A549 (cell line): ENCODE results near the gene HDAC7. TPM values are rescaled to one million over a fixed set of nuclear protein-coding genes. Genes with fewer than 3 reads are reported as not detected.

Experiments used
- ATAC-seq, 2 experiments: fragments of 200-7000 bp in 1 of 2; fragments of >200 bp in 1 of 2; cut with Nextera tagmentation in 1 of 2; cut with Tn5 transposase in 1 of 2; 3 replicates each; pipeline versions ENCODE4 v1.8.0 to v1.9.1; 2018 to 2020; ENCODE audit warnings: mild to moderate bottlenecking in 1 of 2, moderate library complexity in 1 of 2
- CTCF ChIA-PET: fragments of 300-600 bp; sonication (Branson Sonifier 250); formaldehyde crosslinking; extraction: SDS; loops from one replicate; lab custom pipeline; 2021; ENCODE audit warnings: antibody characterized with exemption, inconsistent platforms; lab: Yijun Ruan, JAX
- POLR2A ChIA-PET: fragments of 350-600 bp; formaldehyde crosslinking; extraction: SDS; loops from one replicate; lab custom pipeline; 2021; ENCODE audit warnings: antibody characterized with exemption, inconsistent platforms; lab: Yijun Ruan, JAX
- DNase-seq, 2 experiments: peaks; one replicate each; pipeline versions ENCODE4 v3.0.0 to v3.0.0-alpha.2; 2011 to 2016; ENCODE audit warnings: low read depth in 1 of 2, low spot score in 1 of 2
- FAIRE-seq: peaks from 2 replicates; lab custom pipeline; 2011; peaks lifted over from hg19 to GRCh38; lab: Jason Lieb, UNC
- H3K27ac ChIP-seq, 2 experiments: fragments of >200 bp; sonication (Bioruptor Twin); formaldehyde crosslinking; 3 replicates each; pipeline ENCODE4 v1.5.1; 2016 to 2017
- H3K4me1 ChIP-seq: fragments of >200 bp; sonication (Bioruptor Twin); formaldehyde crosslinking; 3 replicates; pipeline ENCODE4 v1.6.1; 2016
- H3K4me2 ChIP-seq: fragments of >200 bp; sonication (Bioruptor Twin); formaldehyde crosslinking; 3 replicates; pipeline ENCODE4 v1.6.1; 2016
- H3K4me3 ChIP-seq: fragments of >200 bp; sonication (Bioruptor Twin); formaldehyde crosslinking; 3 replicates; pipeline ENCODE4 v1.5.1; 2016
- H3K9me3 ChIP-seq: fragments of >200 bp; sonication (Bioruptor Twin); formaldehyde crosslinking; 3 replicates; pipeline ENCODE4 v1.6.1; 2016
- BHLHE40 ChIP-seq: IDR thresholded peaks from 2 replicates; pipeline ENCODE4 v1.6.1; 2012; ENCODE audit warnings: low read depth, low read length, inconsistent platforms
- CHD4 ChIP-seq: fragments of 200-600 bp; sonication (generic); IDR thresholded peaks from 2 replicates; pipeline ENCODE4 v1.6.1; 2016; ENCODE audit warnings: antibody characterized with exemption, mild to moderate bottlenecking, borderline replicate concordance
- EHF ChIP-seq: fragments of 250-450 bp; sonication (Bioruptor Pico); IDR thresholded peaks from 2 replicates; pipeline ENCODE4 v1.5.0; 2020; ENCODE audit warnings: mild to moderate bottlenecking
- EHMT2 ChIP-seq: fragments of 200-600 bp; sonication (generic); IDR thresholded peaks from 2 replicates; pipeline ENCODE4 v1.6.1; 2016; ENCODE audit warnings: antibody characterized with exemption, low read depth, mild to moderate bottlenecking, moderate library complexity
- ESRRA ChIP-seq: fragments of 150-350 bp; IDR thresholded peaks from 2 replicates; pipeline ENCODE4 v1.6.1; 2014; ENCODE audit warnings: mild to moderate bottlenecking, low read length, borderline replicate concordance
- GATA3 ChIP-seq: IDR thresholded peaks from 2 replicates; pipeline ENCODE4 v1.6.1; 2012; ENCODE audit warnings: borderline replicate concordance
- JUN ChIP-seq, 2 experiments: fragments of >200 bp; sonication (Bioruptor Twin); formaldehyde crosslinking; IDR thresholded peaks; 2 replicates in 1 of 2; 3 replicates in 1 of 2; pipeline ENCODE4 v1.6.1; 2016 to 2017
- JUNB ChIP-seq: fragments of >200 bp; sonication (Bioruptor Twin); formaldehyde crosslinking; IDR thresholded peaks from 2 replicates; pipeline ENCODE4 v1.6.1; 2016
- MAFK ChIP-seq: fragments of 450-650 bp; IDR thresholded peaks from 2 replicates; pipeline ENCODE4 v1.6.1; 2014; ENCODE audit not compliant: partially characterized antibody
- MAZ ChIP-seq: fragments of 150-350 bp; IDR thresholded peaks from 2 replicates; pipeline ENCODE4 v1.6.1; 2014; ENCODE audit warnings: antibody characterized with exemption, low read depth, low read length, borderline replicate concordance
- NFE2L2 ChIP-seq: fragments of 150-350 bp; conservative IDR thresholded peaks from 2 replicates; pipeline ENCODE4 v1.6.1; 2014; ENCODE audit warnings: low read length
- NPAS2 ChIP-seq: fragments of 250-450 bp; sonication (Bioruptor Pico); IDR thresholded peaks from 2 replicates; pipeline ENCODE4 v1.8.0; 2022; ENCODE audit warnings: mild to moderate bottlenecking, moderate library complexity, borderline replicate concordance
- NR3C1 ChIP-seq: fragments of >200 bp; sonication (Bioruptor Twin); formaldehyde crosslinking; IDR thresholded peaks from 3 replicates; pipeline ENCODE4 v1.6.1; 2017
- PHF8 ChIP-seq: fragments of 200-600 bp; sonication (generic); IDR thresholded peaks from 2 replicates; pipeline ENCODE4 v1.6.1; 2016; ENCODE audit warnings: low read depth, mild to moderate bottlenecking, antibody characterized with exemption, moderate library complexity, borderline replicate concordance
- POLR2A ChIP-seq: IDR thresholded peaks from 2 replicates; pipeline ENCODE4 v1.6.1; 2012; ENCODE audit warnings: mild to moderate bottlenecking, low read length
- RNF2 ChIP-seq: fragments of 200-600 bp; sonication (generic); IDR thresholded peaks from 2 replicates; pipeline ENCODE4 v1.6.1; 2016; ENCODE audit warnings: low read depth, mild to moderate bottlenecking, antibody characterized with exemption, moderate library complexity, borderline replicate concordance
- TP53 ChIP-seq: fragments of 250-450 bp; sonication (Bioruptor Pico); IDR thresholded peaks from 2 replicates; pipeline ENCODE4 v1.5.0; 2021; ENCODE audit warnings: mild to moderate bottlenecking, moderate library complexity
- ZC3H11A ChIP-seq: fragments of 450-650 bp; IDR thresholded peaks from 2 replicates; pipeline ENCODE4 v1.6.1; 2014; ENCODE audit warnings: antibody characterized with exemption, mild to moderate bottlenecking
- ZSCAN20 ChIP-seq: fragments of 250-450 bp; sonication (Bioruptor Pico); IDR thresholded peaks from 2 replicates; pipeline ENCODE4 v1.8.0; 2022; ENCODE audit warnings: mild to moderate bottlenecking, moderate library complexity
- WGBS: methylation state at CpG from one replicate; pipeline ENCODE4 v1.1.6; 2017; ENCODE audit errors: missing lambda C conversion rate; 5-methylcytosine and 5-hydroxymethylcytosine counted together
- polyA plus RNA-seq, 4 experiments: library from polyadenylated mRNA; depleted of rRNA in 3 of 4; stranded (reverse); fragments of >200 nt; fragmentation: RNase III in 1 of 4; extraction: RNeasy Plus Mini Kit Qiagen cat#74134 plus additional on column Dnase treatment in 1 of 4; gene quantifications; 2 replicates in 3 of 4; 3 replicates in 1 of 4; pipeline ENCODE4 v1.2.3, GENCODE V29; 2011 to 2017
- TF ChIP-seq, protein P1 (sequence below): IDR thresholded peaks from 2 replicates; pipeline ENCODE4 v1.6.1; 2012
- TF ChIP-seq, protein P2 (sequence below): fragments of 150-350 bp; IDR thresholded peaks from 2 replicates; pipeline ENCODE4 v1.6.1; 2014; ENCODE audit warnings: low read depth, mild to moderate bottlenecking, low read length
- TF ChIP-seq, protein P3 (sequence below): fragments of 250-450 bp; sonication (Bioruptor Pico); IDR thresholded peaks from 2 replicates; pipeline ENCODE4 v1.5.0; 2021; ENCODE audit warnings: mild to moderate bottlenecking, moderate library complexity, borderline replicate concordance
- TF ChIP-seq, protein P4 (sequence below): IDR thresholded peaks from 2 replicates; pipeline ENCODE4 v1.6.1; 2012; ENCODE audit warnings: low read depth, borderline replicate concordance
- TF ChIP-seq, protein P5 (sequence below): fragments of >200 bp; sonication (Bioruptor Twin); formaldehyde crosslinking; IDR thresholded peaks from 2 replicates; pipeline ENCODE4 v1.6.1; 2016
- TF ChIP-seq, protein P6 (sequence below): fragments of 450-650 bp; IDR thresholded peaks from 2 replicates; pipeline ENCODE4 v1.6.1; 2014; ENCODE audit warnings: antibody characterized with exemption

Gene HDAC7
- polyA plus RNA-seq, 2 of the 4 experiments (the other 2 are of a cell fraction), result 17.2 to 36.0 TPM

DNA sequence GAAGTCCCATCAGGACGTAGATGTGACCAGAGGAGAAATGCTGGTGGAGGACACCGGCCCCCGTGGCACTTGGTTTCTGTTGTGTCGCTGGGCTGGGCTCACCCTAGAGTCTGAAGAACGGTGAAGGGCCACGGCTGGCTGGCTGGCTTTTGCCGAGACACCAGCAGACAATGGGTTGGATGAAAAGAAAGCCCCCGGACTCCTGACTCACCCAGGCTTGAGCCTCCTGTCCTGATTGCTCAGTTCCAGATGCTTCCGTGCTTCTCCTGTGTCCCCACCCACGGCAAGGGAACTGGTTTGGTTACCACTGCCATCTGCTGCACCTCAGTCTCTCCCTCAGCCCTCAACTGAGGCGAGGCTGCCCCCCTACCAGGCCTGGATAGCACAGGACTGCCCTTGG, 84.1 kb downstream of the HDAC7 start (continued):
- TF ChIP-seq EHMT2 (no peak), PHF8 (no peak), MAZ (no peak), TP53 (CRISPR knock-in tag) (no peak), BHLHE40 (no peak), JUN (IDR thresholded peaks at IDR 0.05) (no peak)
- TF ChIP-seq, protein P1, sequence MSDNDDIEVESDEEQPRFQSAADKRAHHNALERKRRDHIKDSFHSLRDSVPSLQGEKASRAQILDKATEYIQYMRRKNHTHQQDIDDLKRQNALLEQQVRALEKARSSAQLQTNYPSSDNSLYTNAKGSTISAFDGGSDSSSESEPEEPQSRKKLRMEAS, result no peak

DNA sequence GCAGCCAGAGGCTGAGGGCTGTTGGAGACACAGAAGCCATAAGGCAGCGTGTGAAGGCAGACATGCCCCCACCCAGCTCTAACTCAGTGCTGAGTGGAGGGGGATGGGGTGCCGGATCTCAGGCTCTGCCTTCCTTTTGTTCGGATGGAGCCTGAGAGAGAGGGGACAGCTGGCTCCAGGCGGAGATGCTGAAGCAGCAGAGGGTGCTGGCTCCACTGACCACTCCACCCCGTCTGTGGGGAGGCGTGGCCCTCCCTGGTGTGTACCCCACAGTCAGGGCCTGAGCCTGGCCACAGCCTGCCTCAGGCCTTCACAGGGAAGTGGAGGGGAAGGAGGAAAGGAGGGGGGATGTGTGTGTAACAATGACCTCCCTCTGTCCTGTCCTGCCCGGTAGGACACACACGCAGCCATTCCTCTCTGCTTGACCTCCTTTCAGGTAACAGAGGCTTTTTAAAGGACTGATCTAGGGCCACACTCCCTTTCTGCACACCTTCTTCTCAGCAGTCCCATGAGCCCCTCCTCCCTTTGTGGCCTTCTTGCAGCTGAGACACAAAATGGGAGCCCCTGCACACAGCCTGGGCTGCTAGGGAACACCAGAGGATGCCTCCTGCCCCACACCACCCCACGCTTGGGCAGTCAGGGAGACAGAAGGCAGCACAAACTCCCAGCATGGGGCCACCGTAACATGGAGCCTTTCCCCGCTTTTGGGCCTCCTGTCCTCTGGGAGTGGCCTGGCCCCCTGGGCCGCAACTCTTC, 84.8 kb downstream of the HDAC7 start:
- POLR2A ChIA-PET, result no interaction called here
- H3K4me3 ChIP-seq, result no peak overlapping the region
- WGBS, result 75% methylated on average over 9 of the region's 12 CpGs
- H3K4me2 ChIP-seq, result no peak overlapping the region
- CTCF ChIA-PET, result interaction anchor here (0.9 to 43.9 kb wide), 10 partner anchors 6 to 103 kb away, joined by 3 to 1399 read pairs (median 16); partner anchors contain the start of genes RAPGEF3 and SLC48A1
- TF ChIP-seq NR3C1, result no peak
- no peak for TF ChIP-seq EHF (CRISPR knock-in tag)
- TF ChIP-seq ESRRA, result no peak
- TF ChIP-seq RNF2, result no peak
- TF ChIP-seq ZC3H11A, result no peak
- no peak for TF ChIP-seq NPAS2 (CRISPR knock-in tag)
- TF ChIP-seq, protein P2, sequence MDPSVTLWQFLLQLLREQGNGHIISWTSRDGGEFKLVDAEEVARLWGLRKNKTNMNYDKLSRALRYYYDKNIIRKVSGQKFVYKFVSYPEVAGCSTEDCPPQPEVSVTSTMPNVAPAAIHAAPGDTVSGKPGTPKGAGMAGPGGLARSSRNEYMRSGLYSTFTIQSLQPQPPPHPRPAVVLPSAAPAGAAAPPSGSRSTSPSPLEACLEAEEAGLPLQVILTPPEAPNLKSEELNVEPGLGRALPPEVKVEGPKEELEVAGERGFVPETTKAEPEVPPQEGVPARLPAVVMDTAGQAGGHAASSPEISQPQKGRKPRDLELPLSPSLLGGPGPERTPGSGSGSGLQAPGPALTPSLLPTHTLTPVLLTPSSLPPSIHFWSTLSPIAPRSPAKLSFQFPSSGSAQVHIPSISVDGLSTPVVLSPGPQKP, result no peak
- TF ChIP-seq NFE2L2, result no peak
- FAIRE-seq (no peak), ATAC-seq (no peak), DNase-seq (no peak)
- no peaks in the 10 kb centered on the region for H3K4me1 ChIP-seq
- no peaks in the 10 kb centered on the region for H3K9me3 ChIP-seq
- no peak overlapping the region for H3K27ac ChIP-seq

DNA sequence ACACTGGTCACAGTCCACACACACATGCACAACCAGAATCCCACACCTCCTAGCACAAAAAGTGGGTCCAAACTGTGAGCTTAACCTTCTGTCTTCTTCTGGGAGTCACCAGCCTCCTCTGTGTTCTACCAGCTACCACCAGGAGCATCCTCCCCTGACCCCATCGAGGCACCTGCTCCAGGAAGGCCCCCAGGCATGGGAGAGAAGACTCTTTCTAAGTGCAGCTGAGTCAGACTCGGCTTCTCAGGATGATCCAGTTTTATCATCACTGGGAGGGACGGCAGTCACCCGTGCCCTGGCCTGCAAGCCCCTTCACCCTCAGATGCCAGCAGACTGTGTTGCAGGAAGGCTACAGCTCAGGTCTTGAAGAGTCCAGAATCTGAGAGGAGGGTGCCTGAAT, 86.6 kb downstream of the HDAC7 start:
- H3K4me3 ChIP-seq, result no peak overlapping the region
- FAIRE-seq, result no peak
- CTCF ChIA-PET, result interaction anchor here (0.6 to 43.9 kb wide), 11 partner anchors 8 to 228 kb away, joined by 3 to 1399 read pairs (median 4); partner anchors contain the start of genes RAPGEF3 and SLC48A1
- H3K9me3 ChIP-seq, result no peaks in the 10 kb centered on the region
- TF ChIP-seq POLR2A (no peak), ZSCAN20 (CRISPR knock-in tag) (no peak), CHD4 (no peak), JUNB (no peak), MAFK (no peak), GATA3 (no peak), EHF (CRISPR knock-in tag) (no peak), BHLHE40 (no peak), MAZ (no peak), NPAS2 (CRISPR knock-in tag) (no peak)
- TF ChIP-seq, protein P3, sequence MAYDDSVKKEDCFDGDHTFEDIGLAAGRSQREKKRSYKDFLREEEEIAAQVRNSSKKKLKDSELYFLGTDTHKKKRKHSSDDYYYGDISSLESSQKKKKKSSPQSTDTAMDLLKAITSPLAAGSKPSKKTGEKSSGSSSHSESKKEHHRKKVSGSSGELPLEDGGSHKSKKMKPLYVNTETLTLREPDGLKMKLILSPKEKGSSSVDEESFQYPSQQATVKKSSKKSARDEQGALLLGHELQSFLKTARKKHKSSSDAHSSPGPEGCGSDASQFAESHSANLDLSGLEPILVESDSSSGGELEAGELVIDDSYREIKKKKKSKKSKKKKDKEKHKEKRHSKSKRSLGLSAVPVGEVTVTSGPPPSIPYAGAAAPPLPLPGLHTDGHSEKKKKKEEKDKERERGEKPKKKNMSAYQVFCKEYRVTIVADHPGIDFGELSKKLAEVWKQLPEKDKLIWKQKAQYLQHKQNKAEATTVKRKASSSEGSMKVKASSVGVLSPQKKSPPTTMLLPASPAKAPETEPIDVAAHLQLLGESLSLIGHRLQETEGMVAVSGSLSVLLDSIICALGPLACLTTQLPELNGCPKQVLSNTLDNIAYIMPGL, result no peak
- TF ChIP-seq, protein P2, result no peak
- TF ChIP-seq, protein P4, sequence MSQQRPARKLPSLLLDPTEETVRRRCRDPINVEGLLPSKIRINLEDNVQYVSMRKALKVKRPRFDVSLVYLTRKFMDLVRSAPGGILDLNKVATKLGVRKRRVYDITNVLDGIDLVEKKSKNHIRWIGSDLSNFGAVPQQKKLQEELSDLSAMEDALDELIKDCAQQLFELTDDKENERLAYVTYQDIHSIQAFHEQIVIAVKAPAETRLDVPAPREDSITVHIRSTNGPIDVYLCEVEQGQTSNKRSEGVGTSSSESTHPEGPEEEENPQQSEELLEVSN, result no peak
- TF ChIP-seq, protein P5, sequence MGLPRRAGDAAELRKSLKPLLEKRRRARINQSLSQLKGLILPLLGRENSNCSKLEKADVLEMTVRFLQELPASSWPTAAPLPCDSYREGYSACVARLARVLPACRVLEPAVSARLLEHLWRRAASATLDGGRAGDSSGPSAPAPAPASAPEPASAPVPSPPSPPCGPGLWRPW, result no peak
- TF ChIP-seq, protein P6, sequence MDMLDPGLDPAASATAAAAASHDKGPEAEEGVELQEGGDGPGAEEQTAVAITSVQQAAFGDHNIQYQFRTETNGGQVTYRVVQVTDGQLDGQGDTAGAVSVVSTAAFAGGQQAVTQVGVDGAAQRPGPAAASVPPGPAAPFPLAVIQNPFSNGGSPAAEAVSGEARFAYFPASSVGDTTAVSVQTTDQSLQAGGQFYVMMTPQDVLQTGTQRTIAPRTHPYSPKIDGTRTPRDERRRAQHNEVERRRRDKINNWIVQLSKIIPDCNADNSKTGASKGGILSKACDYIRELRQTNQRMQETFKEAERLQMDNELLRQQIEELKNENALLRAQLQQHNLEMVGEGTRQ, result no peak
- TF ChIP-seq, all 56 proteins: peak for 0
- Histone ChIP-seq H3K4me1 (no peaks in the 10 kb centered on the region), H3K4me2 (no peak overlapping the region), H3K27ac (no peak overlapping the region)
- DNase-seq (no peak), ATAC-seq (no peak)
- POLR2A ChIA-PET, result no interaction called here
- 29% methylated on average over 4 of the region's 4 CpGs for WGBS
